CD4-positive, alpha-beta T cell treated with Interleukin-6 at 100 ng/mL for 8 hours (primary cell): ENCODE results near the gene PTCD2.

Experiments
- DNase-seq: peaks from one replicate; pipeline ENCODE4 v3.0.0-alpha.2; 2020; ENCODE audit warnings: mixed read lengths, low spot score

The PTCD2 gene

GRCh38 chr5:72415616-72416325 lies 95.6 kb downstream of the PTCD2 start:
- no peak for DNase-seq

- DNase-seq: no peak
Measured at GRCh38 chr5:72417333-72418062, 97.3 kb downstream of the PTCD2 start.
